GM19438 (cell line): Measurements from ENCODE around the gene TECPR1.
"Not testable (repeated sequence)": the region's sequence is repeated elsewhere in the genome, so short reads cannot be mapped to it uniquely, and the experiment has no call there.

ENCODE experiments used
- ATAC-seq: cut with Tn5 transposase; IDR thresholded peaks from one replicate; pipeline ENCODE4 v1.9.1; 2021; ENCODE audit warnings: low read depth; ENCODE audit not compliant: unreplicated experiment

TECPR1 gene

DNA sequence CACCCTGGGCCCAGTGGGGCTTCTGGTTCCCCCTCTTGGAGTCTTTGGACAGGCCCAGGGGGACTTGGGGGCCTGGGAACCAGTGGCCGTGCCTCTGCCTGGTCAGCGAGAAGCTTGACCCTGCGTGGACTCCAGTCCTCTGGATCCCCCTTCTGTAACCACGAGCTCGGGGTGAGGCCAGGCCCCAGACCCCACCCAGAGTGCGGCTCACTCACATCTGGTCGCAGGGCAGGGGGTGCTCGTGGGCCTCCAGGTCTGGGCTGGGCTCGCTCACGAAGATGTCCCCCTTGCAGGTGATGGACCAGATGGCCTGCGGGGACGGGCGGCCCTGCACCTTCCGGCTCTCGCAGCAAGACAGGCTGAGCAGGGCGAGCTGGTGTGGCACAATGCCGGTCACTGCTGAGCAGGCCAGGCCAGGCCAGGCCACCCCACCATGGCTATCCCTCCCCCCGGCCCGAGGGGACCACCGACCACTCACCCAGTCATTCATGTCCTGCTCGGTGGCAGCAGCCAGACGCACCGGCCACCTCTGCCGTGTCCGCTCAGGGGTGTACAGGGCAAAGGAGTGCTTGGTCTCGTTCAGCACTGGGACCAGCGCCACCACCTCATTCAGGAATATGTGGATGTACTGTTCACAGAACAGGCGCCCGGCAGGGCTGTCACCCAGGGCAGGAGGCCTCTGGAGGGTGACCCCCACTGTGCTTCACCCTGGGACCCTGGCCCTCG, 21.1 kb downstream of the TECPR1 start:
- no peak for ATAC-seq

DNA sequence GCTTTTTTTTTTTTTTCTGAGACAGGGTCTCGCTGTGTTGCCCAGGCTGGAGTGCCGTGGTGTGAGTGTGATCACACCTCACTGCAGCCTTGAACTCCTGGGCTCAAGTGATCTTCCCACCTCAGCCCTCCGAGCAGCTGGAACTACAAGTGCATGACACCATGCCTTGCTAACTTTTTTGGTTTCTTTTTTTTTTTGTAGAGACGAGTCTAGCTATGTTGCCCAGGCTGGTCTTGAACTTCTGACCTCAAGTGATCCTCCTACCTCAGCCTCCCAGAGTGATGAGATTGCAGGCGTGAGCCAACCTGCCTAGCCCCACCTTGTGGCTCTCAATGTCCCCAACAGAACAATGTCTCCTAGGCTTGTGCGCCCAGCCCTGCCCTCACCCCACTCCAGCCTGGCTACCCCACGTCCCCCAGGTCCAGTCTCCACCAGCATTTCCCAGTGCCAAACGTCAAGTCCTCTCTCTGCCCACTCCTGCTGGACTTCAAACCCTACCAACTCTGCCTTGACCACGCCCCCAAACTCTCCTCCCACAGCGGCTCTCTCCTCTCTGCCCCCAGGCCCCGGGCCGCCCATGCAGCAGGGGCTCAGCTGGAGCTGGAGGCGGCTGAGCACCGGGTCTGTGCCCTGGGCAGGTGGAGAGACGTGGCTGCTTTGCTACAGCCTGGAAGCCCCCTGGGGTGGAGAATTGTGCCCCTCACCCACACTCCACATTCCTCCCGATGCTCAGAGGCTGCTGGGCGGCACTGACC, 21.9 kb downstream of the TECPR1 start:
- no peak for ATAC-seq

DNA sequence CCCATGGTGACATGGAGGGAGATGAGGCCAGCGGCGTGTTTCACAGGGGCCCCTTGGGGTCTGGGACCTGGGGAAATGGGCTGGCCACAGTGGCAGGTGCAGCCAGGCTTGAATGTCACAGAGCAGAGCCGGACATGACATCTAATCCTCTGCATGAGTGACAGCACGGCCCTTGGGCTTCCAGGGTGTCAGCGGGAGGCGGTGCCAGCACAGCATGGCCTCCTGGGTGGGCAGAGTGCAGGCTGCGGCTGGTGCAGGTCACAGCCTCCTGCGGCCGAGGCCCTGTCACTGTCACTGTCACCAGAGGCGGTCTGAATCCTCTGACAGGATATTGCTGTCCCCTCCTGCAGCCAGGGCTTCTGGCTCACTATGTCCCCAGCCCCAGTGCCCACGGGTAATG, 22.6 kb downstream of the TECPR1 start:
- ATAC-seq: no peak

DNA sequence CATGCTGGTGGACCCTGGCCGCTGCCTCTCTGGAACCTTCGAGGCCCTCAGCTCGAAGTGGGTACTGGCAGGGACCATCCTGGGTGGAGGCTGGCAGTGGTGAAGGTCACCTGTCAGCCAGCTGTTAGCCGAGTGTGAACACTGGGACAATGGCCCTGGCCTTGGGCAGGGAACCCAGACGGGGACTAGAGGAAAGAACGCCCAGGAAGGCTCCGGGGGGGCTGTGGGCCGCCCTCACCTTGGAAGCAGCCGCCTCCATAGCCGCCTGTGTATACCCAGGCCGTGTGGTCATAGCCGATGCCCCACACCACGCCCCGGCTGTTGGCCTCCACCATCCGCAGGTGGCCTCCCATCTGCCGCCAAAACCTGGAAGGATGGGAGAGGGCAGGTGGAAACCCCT, 23.2 kb downstream of the TECPR1 start:
- ATAC-seq: no peak

DNA sequence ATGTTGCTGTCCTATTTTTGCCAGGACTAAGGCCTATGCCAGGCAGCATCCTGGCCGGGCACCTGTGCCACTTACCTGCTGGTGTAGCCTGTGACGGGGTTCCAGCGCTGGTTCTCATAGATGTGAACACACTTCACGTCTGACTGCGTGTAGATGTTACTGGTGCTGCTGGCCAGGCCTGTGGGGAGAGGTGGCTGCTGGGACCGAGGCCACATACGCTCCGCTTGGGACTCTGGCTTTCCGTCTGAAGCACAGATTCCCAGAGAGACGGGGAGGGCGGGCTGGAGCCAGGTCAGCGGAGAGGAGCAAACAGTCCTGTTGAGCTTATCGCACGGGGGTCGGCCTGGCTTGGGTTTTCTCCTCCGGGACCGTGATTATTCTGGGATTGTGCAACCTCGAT, 24.1 kb downstream of the TECPR1 start:
- no peak for ATAC-seq

DNA sequence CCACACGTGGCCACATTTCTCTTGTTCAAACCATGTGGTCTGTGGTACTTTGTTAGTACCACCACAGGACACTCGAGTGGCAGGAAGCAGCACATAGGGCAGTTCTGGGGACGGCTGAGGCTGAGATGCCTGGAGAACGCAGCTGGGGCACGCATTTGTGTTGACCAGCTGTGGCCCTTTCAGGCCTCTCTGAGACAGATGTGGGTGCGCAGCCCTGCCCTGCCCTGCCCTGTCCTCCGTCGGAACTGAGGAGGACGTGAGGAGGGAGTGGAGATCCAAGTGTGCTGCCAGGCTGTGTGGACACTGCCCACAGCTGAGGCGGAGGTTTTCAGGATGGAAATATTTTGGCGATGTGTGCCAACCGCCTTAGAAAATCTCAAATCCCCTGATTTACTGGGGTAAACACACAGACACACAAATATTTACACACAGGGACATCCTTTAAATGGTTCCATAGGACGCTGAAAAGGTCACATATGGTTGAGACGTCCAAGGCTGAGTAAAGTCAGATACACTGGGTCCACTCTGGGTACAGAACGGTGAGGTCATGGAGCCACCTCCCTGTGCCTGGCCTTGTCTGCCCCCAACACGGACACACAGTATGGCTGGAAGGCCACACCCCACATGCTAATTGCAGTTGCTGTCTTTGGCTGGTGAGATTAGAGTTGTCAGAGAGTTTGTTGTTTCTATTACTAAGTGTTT, 26.0 kb downstream of the TECPR1 start:
- ATAC-seq: no peak

DNA sequence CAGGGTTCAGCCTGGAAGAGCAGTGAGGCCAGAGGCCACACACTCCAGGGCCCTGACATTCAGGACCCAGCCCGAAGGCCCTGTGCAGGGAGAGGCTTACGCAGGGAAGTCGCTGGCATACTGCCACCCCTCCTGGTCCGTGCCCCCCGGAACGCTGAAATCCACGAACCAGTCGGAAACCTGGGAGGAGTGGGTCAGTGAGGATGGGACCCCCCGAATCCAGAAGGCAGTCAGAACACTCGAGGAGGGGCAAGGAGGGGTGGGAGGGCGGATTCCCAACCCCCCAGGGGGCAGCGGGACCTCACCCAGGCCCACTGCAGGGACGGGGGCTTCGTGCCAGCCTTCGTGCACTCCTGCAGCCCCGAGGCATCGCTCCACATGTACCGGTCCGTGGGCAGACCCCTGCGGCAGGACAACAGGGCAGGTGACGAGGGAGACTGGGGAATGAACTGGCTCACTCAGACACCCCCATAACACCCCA, 27.3 kb downstream of the TECPR1 start:
- ATAC-seq: no peak

DNA sequence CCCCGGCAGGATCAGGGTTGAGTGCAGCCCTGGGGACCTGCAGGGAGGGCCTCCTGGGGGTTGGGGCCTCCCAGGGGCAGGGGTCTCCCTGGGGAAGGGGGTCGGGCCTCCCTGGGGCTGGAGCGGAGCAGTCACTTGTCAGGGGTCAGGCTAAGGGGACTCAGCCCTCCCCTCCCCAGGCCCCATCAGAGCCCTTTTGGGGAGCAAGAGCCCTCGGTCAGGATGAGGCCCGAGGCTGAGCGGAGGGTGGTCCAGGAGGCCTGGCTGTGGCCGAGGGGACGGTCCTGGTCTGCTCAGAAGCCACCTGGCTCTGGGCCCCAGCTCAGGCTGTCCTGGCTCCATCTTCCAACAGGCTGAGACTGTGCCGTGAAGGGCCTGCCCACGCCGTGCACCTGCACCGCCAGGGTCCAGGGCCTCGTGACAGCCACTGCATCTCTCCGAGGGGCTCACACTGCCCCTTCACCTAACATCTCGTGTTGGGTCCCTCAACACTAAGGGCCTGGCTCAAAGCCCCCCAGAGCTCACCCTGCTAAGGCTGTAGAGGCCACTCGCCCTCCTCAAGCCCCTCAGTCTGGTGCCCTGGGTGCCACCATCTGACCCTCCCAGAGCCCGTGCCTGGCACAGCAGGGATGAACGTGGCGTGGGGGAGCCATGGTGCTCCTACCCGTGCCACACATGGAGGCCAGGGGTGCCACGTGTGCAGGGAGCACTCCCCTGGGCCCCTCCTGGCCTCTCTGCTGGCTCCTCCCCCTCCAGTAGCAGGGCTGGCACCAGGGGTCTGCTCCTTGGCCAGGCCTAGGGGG, 27.9 kb downstream of the TECPR1 start:
- no peak for ATAC-seq

DNA sequence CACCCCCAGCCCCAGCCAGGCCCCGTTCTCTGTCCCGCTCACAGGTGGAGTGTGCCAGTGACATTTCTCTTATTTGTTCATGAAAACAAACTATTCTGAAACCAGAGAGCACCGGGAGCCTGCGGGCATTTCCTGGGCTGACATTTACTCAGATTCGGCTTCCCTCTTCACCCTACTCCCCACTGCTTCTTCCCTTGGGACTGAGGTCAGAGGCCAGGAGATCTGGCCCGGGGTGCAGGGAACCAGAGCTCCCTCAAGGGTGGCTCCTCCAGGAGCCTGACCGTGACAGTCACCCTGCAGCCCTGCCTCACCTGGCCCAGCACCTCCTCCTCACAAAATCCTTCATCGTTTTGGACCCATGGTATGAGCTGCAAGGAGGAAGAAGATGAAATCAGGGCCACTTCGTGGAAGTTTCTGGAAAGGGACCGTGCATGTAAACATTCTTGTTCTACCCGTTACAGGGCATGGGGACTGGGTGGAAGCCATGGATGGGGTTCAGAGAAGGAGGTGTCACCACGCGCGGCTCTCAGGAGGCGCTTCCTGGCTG, 28.6 kb downstream of the TECPR1 start:
- no peak for ATAC-seq

DNA sequence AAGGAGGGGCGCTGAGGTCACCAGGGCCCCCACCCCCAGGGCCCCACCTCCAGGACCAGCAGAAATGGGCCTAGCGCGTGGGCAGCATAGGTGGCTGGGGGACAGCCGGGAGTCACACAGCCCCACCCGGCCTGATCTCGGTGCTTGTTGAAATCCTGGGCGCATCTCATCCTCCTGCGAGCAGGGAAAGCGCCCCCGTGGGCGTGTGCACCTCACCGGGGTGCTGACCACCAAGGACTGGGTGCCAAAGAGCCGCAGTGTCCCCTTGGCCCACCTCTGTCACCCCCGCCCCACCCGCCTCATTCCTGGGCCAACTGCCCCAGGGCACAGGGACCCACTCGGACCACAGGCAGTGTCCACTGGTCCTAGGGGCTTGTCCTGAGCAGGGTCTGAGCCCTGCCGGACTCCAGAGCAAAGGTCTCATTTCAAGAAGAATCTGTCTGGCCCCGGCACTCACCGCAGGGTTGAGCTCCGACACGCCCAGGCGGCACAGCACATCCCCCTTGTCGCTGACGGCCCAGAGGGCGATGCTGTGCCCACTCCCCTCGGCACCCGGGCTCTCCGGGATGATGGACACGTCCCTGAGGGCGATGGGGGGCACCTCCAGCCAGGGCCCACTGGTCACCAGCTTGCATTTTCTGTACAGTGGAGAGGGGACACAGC, 29.4 kb downstream of the TECPR1 start:
- ATAC-seq: no peak

DNA sequence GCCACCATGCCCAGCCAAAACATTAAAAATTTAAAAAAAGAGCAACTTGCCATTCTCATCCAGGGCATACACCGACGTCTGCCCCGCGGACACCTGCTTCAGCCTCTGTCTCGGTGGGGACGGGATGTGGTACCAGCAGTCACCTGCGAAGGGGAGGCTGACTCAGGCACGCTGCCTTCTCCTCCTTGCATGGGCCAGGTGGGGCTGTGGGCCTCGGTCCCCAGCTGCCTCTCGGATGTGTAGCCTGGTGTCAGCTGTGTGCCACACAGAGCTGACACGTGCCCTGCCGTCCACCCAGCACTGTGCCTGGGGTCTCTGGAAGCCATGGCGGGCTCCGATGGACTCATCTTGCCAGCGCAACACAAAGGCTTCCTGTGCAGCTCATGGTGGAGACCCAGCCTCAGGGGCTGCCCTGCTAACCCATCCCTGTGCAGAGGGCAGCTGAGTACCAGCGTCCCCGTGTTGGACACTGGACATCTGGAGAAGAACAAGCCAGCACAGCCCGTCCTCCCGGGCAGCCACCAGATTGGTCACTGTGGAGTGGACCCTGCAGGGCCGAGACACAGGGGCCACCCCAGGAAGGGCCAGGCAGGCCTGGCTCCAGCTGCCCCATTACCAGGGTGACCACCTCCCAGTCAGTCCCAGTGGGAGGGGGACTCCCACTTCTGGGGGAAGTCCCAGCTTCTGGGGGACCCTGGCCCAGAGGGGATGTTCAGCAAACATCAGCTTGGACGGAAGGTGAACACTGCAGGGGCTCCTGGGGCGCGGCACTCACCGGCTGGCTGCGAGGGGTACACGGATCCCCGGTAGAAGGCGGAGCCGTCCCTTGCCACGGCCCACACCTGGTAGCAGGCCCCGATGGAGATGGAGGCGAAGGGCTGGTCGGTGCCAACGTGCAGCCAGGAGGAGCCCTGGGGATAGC, 30.2 kb downstream of the TECPR1 start:
- ATAC-seq: no peak

DNA sequence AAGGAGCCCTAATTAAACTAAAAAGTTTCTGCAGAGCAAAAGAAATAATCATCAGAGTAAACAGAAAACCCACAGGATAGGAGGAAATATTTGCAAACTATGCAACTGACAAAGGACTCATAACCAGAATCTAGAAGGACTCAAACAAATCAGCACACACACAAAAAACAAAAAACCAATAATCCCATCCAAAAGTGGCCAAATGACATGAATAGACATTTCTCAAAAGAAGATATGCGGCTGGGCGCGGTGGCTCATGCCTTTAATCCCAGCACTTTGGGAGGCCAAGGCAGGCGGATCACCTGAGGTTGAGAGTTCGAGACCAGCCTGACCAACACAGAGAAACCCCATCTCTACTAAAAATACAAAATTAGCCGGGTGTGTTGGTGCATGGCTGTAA, 32.6 kb downstream of the TECPR1 start:
- ATAC-seq: not testable (repeated sequence)

DNA sequence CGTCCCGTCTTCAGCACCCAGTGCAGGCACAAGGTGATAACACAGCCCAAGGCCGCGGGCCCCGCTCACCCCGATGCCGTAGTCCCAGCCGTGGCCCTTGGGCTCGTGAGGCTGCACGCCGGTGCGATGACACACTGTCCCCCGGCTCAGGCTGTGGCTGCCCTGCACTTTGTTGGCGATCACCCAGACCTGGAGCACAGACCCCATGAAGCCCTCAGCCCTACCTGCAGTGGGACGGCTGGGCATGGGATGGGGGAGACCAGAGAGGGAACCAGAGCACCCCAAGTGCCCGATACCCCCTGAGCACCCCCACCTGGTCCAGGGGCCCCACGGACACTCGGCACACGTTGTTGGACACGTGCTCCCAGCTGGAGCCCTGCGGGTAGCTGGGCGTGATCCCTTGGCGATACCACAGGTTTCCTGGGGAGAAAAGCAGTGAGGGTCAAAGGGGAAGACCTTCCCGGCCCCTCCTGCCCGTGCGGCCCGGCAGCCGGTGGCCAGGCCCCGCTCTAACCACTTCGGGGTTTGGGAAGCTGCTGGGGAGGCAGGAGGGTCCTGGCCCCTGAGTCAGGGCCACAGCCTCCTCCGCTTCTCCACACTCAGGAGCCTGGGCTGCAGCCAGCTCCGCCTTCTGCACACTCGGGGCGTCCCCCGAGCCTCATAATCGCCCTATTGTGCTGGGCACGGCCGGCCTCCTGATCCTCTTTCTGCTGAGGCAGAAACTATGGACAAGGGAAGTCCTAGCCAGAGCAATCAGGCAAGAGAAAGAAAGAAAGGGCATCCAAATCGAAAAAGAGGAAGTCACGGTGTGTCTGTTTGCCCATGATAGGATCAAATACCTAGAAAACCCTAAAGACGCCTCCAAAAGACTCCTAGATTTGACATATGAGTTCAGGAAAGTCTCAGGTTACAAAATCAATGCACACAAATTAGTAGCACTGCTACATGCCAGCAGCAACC, 34.1 kb downstream of the TECPR1 start:
- ATAC-seq: no peak

DNA sequence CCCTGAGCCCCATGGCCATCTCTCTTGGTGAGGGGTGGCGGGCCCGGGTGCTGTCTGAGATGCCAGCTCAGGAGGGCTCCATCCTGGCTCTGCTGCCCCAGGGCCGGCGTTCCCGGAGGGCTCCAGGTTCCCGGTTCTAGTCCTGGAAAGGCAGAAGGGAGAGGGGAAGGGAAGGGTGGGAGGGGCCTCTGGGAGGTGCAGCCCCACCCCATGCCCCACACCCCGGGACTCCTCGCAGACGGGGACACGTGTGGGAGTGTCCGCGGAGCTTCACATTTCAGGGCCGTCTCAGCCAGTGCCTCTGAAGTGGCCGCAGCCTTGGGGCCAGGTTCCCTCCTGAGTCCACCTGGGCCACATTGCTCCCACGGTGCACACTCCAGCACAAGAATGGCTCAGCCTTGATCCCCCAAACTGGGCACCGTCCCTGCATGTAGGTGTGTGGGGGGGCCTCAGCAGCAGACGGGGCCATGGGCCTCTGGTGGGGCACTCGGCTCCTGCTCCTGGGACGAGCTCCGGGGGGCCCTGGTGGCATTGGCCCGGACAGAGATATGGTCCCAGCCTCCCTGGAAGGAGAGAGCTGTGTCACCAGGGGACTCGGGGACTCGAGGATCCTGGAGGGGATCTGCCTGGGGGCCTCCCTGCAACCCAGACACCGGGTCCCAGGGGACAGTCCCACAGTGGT, 35.0 kb downstream of the TECPR1 start:
- ATAC-seq: no peak

DNA sequence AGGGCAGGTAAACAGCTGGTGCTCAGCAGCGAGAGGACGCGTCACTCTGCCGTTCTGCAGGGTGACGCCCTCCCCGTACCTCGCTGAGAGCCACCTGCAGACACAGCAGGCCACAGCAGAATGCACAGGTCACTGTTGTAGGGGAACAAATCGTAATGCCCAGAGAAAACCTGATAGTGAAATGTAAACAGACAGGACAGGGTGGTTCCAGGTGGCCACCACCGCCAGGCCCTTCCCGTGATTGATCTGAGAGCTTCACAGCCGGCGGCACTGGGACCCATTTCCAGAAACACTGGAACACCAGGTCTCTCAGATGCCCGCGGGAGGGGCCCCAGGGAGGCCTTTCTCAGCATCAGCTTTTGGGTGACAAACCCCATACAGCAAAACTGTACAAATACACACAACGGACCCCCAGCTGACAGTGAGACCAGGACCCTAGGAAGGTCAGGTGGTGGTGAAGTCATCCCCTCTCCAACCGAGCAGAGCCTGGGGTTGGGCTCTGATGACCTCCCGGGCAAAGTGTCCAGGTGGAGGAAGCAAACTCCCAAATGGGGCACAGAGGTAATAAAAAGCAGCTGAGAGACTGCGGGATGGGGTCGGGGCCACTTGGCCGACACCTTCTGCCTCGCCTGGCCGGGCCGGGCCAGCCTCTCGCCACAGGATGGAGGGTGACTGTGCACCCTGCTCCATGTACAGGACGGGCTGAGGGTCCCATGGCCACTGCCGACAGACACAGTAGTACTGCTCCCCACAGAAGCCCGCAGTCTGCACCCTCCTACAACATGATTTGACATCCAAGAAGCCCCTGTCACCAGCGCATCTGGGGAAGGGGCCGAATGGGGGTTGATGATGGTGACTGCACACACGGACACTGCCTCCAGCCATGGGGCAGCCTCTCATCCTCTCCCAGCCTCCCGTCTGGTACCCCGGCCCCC, 36.2 kb downstream of the TECPR1 start:
- ATAC-seq: no peak

DNA sequence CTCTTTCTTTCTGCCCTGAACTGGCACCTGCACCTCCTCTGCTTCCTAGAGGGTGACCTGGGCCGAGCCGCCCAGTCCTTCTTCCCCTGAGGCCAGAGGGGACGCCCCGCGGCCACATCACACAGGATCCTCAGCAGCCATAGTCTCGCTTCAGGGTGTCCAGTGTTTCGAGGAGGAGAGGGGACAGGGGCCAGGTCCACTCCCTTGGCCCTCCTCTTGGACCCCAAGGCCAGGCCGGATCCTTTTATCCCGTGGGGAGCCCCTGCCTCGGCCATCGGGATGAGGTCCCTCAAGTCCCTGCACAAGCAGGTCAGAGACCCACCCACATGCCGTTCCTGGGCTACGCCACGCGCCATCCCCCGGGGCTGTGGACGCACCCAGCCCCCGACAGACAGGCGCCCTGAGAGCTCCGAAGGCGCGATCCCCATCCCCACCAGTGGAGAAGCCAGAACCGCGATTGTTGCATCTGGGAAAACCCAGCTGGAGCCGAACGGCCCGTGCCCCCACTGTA, 37.2 kb downstream of the TECPR1 start:
- ATAC-seq: no peak
